GM23338 (cell line): ENCODE data around the gene PARP3.

ENCODE experiments used
- CREB1 ChIP-seq: fragments of 250-450 bp; sonication (Bioruptor Pico); IDR thresholded peaks from 2 replicates; pipeline ENCODE4 v1.5.0; 2020; ENCODE audit warnings: low read depth, mild to moderate bottlenecking, moderate library complexity
- EZH2 ChIP-seq: fragments of 200-600 bp; sonication (generic); IDR thresholded peaks from one replicate; pipeline ENCODE4 v1.8.0; 2017; ENCODE audit warnings: antibody characterized with exemption, mild to moderate bottlenecking, low read depth; ENCODE audit not compliant: unreplicated experiment
- EZH2phosphoT487 ChIP-seq: fragments of 200-600 bp; sonication (generic); IDR thresholded peaks from one replicate; pipeline ENCODE4 v1.8.1; 2018; ENCODE audit warnings: antibody characterized with exemption; ENCODE audit not compliant: unreplicated experiment
- JUNB ChIP-seq: IDR thresholded peaks from one replicate; pipeline ENCODE4 v1.6.1; 2016; ENCODE audit warnings: antibody characterized with exemption; ENCODE audit not compliant: unreplicated experiment
- NANOG ChIP-seq: IDR thresholded peaks from 2 replicates; pipeline ENCODE4 v1.6.1; 2016; ENCODE audit warnings: antibody characterized with exemption, borderline replicate concordance
- POLR2AphosphoS5 ChIP-seq: IDR thresholded peaks from 2 replicates; pipeline ENCODE4 v1.6.1; 2016; ENCODE audit warnings: antibody characterized with exemption, low read depth
- REST ChIP-seq: IDR thresholded peaks from one replicate; pipeline ENCODE4 v1.6.1; 2018; ENCODE audit warnings: antibody characterized with exemption; ENCODE audit not compliant: unreplicated experiment
- STAT1 ChIP-seq: IDR thresholded peaks from one replicate; pipeline ENCODE4 v1.6.1; 2016; ENCODE audit warnings: antibody characterized with exemption; ENCODE audit not compliant: unreplicated experiment
- ZNF114 ChIP-seq: fragments of 250-450 bp; sonication (Bioruptor Pico); IDR thresholded peaks from 2 replicates; pipeline ENCODE4 v1.5.0; 2020; ENCODE audit warnings: mild to moderate bottlenecking, moderate library complexity
- ZNF331 ChIP-seq: fragments of 250-450 bp; sonication (Bioruptor Pico); IDR thresholded peaks from 2 replicates; pipeline ENCODE4 v1.5.0; 2020; ENCODE audit warnings: low read depth, mild to moderate bottlenecking, moderate library complexity
- ZNF462 ChIP-seq: fragments of 250-450 bp; sonication (Bioruptor Pico); IDR thresholded peaks from 2 replicates; pipeline ENCODE4 v1.5.0; 2020; ENCODE audit warnings: mild to moderate bottlenecking, moderate library complexity
- TF ChIP-seq, protein P1 (sequence below), 2 experiments: fragments of 200-600 bp in 1 of 2; sonication (generic) in 1 of 2; conservative IDR thresholded peaks; 2 replicates each; pipeline versions ENCODE4 v1.5.1 to v1.6.1; 2016 to 2017; ENCODE audit warnings: antibody characterized with exemption in 2 of 2, low read depth in 2 of 2, mild to moderate bottlenecking in 2 of 2, moderate library complexity in 1 of 2

DNA sequence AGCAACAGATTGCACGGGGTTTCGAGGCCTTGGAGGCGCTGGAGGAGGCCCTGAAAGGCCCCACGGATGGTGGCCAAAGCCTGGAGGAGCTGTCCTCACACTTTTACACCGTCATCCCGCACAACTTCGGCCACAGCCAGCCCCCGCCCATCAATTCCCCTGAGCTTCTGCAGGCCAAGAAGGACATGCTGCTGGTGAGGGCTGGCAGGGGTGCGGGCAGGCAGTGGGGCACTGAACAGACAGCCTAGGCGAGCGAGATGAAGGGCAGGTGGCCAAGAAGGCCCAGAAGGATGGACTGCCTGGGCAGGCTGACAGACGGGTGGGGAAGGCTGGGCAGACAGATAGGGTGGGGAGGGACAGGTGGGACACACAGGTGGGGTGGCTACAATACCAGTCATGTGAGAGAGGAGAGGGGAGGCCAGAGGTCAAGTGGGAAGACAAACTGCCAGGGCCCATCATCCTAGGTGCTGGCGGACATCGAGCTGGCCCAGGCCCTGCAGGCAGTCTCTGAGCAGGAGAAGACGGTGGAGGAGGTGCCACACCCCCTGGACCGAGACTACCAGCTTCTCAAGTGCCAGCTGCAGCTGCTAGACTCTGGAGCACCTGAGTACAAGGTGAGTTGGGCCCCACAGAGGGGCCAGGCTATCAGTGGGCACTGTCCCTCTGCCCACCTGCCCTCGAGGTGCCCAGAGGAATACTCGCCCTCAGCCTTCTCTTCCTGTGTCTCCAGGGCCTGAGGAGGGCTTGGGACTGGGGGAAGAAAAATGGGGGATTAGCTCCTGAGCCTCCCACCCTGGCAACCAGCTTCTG, 3.1 kb downstream of the PARP3 start:
- TF ChIP-seq, protein P1, sequence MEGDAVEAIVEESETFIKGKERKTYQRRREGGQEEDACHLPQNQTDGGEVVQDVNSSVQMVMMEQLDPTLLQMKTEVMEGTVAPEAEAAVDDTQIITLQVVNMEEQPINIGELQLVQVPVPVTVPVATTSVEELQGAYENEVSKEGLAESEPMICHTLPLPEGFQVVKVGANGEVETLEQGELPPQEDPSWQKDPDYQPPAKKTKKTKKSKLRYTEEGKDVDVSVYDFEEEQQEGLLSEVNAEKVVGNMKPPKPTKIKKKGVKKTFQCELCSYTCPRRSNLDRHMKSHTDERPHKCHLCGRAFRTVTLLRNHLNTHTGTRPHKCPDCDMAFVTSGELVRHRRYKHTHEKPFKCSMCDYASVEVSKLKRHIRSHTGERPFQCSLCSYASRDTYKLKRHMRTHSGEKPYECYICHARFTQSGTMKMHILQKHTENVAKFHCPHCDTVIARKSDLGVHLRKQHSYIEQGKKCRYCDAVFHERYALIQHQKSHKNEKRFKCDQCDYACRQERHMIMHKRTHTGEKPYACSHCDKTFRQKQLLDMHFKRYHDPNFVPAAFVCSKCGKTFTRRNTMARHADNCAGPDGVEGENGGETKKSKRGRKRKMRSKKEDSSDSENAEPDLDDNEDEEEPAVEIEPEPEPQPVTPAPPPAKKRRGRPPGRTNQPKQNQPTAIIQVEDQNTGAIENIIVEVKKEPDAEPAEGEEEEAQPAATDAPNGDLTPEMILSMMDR (conservative IDR thresholded peaks at IDR 0.05; ENCODE audit: low read depth in 2 of 2) = no peak
- TF ChIP-seq EZH2 (no peak), REST (no peak), STAT1 (no peak), CREB1 (CRISPR knock-in tag) (no peak), POLR2AphosphoS5 (no peak), EZH2phosphoT487 (no peak), ZNF462 (CRISPR knock-in tag) (no peak), NANOG (no peak), ZNF331 (no peak), JUNB (no peak), ZNF114 (no peak)
